ENCODE measurements around the gene GCNT1.
"Not testable (repeated sequence)": the region's sequence is repeated elsewhere in the genome, so short reads cannot be mapped to it uniquely, and the experiment has no call there.

Gene GCNT1

GRCh38 chr9:76458903-76459693 is at the start of gene GCNT1:
GCNT1 (plus strand) TSS chr9:76459182; CDS start chr9:76502382, 43,200 bp downstream.
- DNase-seq (ENCODE audit: low read depth), result peak; percentile 71

GRCh38 chr9:76412638-76413037 is 46.3 kb upstream of the GCNT1 start:
- no peak for DNase-seq (ENCODE audit: low read depth)

GRCh38 chr9:76413658-76414057 is 45.3 kb upstream of the GCNT1 start:
- no peak for DNase-seq (ENCODE audit: low read depth)

- peak; percentile 50 for DNase-seq (ENCODE audit: low read depth)
Observed at GRCh38 chr9:76414661-76415060, 44.3 kb upstream of the GCNT1 start.

GRCh38 chr9:76415154-76415553 is 43.8 kb upstream of the GCNT1 start:
- DNase-seq (ENCODE audit: low read depth), result peak; percentile 12

- DNase-seq (ENCODE audit: low read depth), result peak; percentile 9
Observed at GRCh38 chr9:76415731-76416130, 43.3 kb upstream of the GCNT1 start.

GRCh38 chr9:76417394-76417793 is 41.6 kb upstream of the GCNT1 start:
- no peak for DNase-seq (ENCODE audit: low read depth)

GRCh38 chr9:76419782-76420380 is 39.1 kb upstream of the GCNT1 start:
- DNase-seq (ENCODE audit: low read depth), result peak; percentile 38

- DNase-seq (ENCODE audit: low read depth), result no peak
Observed at GRCh38 chr9:76423216-76424177, 35.5 kb upstream of the GCNT1 start.

GRCh38 chr9:76424491-76424890 is 34.5 kb upstream of the GCNT1 start:
- DNase-seq (ENCODE audit: low read depth), result no peak

- DNase-seq (ENCODE audit: low read depth), result no peak
Observed at GRCh38 chr9:76425677-76426453, 33.1 kb upstream of the GCNT1 start.

- DNase-seq (ENCODE audit: low read depth), result no peak
Observed at GRCh38 chr9:76426807-76427419, 32.1 kb upstream of the GCNT1 start.

- no peak for DNase-seq (ENCODE audit: low read depth)
Observed at GRCh38 chr9:76431601-76432000, 27.4 kb upstream of the GCNT1 start.

- no peak for DNase-seq (ENCODE audit: low read depth)
Observed at GRCh38 chr9:76433406-76433805, 25.6 kb upstream of the GCNT1 start.

- no peak for DNase-seq (ENCODE audit: low read depth)
Observed at GRCh38 chr9:76433836-76434235, 25.1 kb upstream of the GCNT1 start.

- not testable (repeated sequence) for DNase-seq (ENCODE audit: low read depth)
Observed at GRCh38 chr9:76434897-76435296, 24.1 kb upstream of the GCNT1 start.

- not testable (repeated sequence) for DNase-seq (ENCODE audit: low read depth)
Observed at GRCh38 chr9:76437017-76437699, 21.8 kb upstream of the GCNT1 start.

- no peak for DNase-seq (ENCODE audit: low read depth)
Observed at GRCh38 chr9:76438841-76439588, 20.0 kb upstream of the GCNT1 start.

GRCh38 chr9:76441551-76442322 is 17.2 kb upstream of the GCNT1 start:
- peak; percentile 71 for DNase-seq (ENCODE audit: low read depth)

Data from EH (cell line).